A204.1 (cell line): ENCODE data around the gene IQCK.
"Not testable (repeated sequence)": the region's sequence is repeated elsewhere in the genome, so short reads cannot be mapped to it uniquely, and the experiment has no call there.

Experiments
- FAIRE-seq: peaks from 2 replicates; lab custom pipeline; 2012; peaks lifted over from hg19 to GRCh38; lab: Jason Lieb, UNC

IQCK gene

DNA sequence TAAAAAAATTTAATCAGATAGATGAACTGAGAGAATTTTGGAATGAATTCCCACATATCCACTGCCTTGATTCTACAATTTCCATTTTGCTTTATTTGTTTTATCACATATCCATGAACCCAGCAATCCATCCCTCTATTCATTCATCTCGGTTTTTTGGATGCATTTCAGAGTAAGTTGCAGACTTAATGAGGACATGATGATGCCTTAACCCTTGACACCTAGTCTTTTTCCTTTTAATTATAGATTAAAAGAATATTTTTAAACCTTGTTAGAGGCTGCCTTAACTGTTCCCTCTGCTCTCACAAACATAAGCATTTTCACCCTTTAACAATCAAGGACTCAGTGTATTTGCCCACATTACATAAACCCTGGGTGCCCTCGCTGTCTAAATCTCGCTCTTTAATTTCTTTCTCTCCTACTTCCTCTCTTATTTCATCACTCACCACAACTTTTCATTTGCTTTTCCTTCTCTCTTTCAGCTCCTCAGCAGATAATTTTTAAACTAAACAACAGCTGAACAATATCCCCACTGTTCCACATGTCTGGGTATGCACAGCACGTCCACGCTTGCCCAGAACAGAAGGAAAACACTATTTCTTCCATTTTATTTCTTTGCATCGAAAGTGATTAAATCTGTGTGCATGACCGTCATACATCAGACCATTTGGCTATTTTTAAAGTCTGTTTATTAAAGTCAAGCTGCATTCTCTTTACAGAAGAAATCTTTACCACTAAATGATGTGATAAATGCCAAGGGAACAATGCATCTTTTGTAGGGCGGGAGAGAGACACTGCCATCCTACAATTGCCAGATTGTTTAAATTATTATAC is 39.9 kb downstream of the IQCK start:
- no peak for FAIRE-seq

DNA sequence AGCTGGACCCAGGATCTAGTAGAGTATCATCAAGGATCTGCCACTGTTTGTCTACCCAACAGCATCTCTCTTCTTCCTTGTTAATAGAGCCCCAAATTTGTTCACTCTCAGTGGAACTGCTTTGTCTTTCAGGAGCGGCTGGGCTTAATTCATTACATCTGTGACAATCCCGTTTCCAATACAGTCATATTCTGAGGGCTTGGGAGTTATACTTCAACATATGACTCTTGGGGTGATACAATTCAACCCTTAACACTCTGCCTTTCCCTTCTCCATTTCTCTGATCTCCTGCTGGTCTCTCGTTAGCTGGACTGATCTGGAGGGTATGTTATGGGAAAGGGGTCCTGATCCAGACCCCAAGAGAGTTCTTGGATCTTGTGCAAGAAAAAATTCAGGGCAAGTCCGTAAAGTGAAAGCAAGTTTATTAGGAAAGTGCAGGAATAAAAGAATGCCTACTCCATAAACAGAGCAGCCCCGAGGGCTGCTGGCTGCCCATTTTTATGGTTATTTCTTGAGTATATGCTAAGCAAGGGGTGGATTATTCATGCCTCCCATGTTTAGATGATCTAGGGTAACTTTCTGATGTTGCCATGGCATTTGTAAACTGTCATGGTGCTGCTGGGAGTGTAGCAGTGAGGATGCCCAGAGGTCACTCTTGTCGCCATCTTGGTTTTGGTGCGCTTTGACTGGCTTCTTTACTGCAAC is 42.4 kb downstream of the IQCK start:
- FAIRE-seq: no peak

DNA sequence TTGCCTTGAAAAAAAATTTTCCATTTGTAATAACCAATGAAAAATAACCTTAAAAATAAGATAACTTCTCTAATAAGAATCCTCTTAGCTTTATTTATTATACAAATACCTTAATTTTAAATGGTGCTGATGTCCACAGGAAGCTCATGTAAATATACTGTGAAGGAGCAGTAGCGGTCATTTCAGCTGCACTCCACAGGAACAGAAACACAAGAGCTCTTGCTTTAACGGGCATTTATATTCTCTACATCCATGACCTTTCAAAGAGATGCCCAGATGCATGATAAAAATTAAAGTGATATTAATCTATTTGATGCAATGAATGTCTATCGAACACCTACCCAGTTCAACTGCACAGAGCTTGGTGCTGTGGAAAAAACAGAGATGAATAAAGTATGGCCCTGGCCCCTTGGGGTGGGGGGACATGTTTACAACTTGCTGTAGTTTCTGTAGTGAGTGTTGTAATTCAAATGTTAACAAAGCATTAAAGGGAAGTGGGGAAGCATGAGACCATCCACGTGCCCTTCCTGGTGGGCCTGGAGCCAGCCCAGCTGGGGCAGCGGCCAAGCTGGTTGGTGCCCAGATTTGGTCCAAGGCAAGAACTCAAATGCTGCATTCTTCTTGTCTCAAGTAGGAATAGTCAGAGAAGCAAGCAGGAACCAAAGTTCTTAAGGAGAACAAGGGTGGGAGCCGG is 47.9 kb downstream of the IQCK start:
- FAIRE-seq: no peak

DNA sequence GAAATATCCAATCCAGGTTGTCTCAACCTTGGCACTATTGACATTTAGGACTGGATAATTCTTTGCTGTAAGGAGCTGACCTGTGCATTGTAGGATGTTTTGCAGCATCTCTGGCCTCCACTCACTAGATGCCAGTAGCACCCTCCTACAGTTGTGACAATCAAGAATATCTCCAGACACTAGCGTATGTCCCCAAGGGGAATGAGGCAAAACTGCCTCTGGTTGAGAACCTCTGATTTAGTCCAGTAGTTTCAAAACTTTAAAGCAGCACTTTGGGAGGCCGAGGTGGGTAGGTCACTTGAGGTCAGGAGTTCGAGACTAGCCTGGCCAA is 48.4 kb downstream of the IQCK start:
- FAIRE-seq: no peak

DNA sequence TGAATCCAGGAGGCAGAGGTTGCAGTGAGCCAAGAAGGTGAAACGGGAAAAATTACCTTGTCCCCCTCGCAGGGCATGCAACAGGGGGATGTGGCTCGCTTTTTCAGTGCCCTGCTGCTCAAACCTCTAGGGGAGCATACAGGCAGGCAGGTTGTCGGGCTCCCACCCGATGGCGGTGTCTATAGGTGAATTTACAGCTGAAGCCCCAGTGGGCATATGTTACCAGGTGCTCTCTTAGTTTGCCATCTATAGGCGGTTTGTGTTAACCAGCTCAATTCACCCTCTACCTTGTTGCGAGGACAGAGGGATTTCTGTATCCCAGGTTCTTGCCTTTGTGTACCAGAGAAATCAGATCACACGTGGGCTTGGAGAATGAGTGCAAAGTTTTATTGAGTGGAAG is 48.9 kb downstream of the IQCK start:
- no peak for FAIRE-seq

DNA sequence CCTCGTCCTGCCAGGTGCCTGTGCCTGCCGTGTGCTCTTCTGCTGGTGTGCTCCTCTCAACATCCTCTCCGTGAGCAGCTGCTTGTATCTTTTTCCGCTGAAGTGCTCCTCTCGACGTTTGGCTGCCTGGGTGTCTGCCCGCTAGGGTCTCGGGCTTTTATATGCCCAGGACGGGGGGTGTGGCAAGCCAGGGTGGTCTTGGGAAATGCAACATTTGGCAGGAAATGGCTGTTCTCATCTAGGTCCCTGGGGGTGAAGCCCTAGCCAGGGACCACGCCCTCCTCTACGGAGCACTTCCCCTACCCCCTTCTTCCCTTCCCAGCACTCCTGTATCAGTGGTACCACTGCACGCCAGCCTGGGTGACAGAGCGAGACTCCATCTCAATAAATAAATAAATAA is 49.4 kb downstream of the IQCK start:
- FAIRE-seq: no peak

DNA sequence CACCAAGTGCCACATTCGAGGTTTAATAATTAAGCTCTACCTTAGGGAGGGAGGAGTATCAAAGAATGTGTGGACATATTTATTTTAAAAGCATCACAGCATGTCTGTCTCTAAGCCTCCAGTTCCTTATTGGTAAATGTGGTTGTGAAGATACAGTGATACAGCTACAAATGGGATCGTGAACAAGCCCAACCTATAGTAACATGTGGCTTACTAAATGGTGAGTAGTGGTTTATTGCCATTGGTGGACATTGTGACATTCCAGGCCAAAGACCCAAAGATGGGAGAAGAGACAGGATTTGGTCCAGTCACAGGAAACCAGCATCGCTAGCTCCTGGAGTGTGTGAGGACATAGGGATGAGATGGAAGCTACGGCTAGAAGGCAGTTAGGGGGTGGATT is 51.2 kb downstream of the IQCK start:
- FAIRE-seq: no peak

DNA sequence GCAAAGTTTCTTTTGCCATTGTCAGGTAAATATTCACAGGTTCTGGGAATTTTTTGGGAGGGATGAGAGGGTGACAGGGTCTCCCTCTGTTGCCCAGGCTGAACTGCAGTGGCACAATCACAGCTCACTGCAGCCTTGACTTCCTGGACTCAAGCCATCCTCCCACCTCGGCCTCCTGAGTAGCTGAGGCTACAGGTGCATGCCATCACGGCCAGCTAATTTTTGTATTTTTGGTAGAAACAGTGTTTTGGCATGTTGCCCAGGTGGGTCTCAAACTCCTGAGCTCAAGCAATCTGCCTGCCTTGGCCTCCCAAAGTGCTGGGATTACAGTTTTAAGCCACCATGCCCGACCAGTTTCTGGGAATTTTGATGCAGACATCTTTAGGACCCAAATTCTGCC is 53.0 kb downstream of the IQCK start:
- FAIRE-seq: no peak

DNA sequence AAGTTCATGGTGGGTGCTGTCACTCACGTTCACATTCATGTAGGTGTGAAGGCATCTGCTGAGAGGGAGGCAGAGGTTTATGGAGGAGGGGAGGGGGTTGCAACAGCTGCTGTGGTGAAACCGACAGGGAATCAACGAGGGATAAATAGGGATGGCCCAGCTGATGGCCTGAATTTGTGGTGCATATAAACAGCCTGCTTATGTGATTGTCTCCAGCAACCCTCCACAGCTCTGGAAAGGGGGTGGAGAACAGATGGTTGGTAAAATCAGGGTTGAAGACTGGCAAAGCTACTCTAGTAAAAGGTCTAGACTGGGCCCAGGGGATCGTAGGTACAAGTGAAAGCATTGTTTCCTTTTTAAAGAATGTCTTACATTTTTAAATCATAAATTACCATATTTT is 53.7 kb downstream of the IQCK start:
- no peak for FAIRE-seq

DNA sequence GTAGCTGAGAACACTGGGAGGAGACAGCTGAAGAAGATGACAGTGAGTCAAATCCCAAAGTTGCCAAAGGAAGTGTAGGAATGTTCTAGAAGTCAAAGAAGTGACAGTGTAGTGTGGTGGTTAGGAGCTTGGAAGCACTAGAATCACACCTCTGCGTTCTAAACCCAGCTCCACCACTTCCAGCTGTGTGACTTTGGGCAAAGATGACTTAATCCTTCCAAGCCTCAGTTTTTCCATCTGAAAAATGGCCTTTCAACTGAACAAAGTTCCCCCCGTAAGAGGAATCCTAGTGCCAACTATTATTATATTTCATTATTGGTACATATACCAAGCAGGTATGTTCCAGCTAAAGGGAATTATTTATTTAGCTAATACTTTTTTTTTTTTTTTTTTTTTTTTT is 56.0 kb downstream of the IQCK start:
- no peak for FAIRE-seq

DNA sequence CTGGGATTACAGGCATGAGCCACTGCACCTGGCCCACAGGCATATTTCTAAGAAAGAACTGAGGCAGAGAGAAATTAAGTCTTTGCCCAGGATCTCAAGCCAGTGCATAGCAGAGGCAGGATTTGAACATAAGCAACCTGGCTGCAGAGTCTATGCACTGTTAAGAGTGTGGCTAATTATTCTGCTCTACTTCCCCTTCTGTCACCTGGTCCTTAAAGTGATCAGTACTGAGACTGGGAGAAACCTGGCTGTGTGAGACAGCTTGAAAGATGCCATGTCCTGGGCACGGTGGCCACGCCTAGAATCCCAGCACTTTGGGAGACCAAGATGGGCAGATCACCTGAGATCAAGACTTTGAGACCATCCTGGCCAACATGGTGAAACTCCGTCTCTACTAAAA is 58.1 kb downstream of the IQCK start:
- no peak for FAIRE-seq

DNA sequence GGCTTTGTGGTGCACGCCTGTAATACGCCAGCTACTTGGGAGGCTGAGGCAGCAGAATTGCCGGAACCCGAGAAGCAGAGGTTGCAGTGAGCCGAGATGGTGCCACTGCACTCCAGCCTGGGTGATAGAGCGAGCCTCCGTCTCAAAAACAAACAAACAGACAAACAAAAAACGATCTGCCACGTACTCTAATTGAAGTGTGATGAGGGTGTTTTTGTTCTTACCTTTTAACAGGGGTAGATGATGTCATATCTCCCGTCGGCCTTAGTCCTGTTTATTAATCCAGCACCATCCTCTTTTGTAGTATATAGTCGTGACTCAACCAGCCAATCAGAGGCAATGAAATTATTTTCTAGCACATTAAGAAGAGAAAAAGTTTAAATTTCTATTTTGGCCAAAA is 58.5 kb downstream of the IQCK start:
- no peak for FAIRE-seq

DNA sequence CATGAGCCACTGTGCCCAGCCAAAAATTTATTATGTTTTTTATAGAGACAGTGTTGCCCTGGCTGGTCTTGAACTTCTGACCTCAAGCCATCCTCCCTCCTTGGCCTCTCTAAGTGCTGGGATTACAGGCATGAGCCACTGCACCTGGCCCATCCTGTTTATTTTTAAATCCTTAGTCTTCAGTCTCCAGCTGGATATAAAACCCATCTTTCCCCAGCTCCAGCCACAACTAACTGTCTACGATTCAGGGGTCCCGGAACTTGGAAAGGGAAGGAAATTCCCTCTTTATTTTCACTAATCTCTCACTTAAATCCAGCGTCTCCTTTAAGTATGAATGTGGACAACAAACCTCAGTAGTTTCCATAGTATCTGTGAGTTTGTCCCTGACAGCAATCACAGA is 62.2 kb downstream of the IQCK start:
- no peak for FAIRE-seq

DNA sequence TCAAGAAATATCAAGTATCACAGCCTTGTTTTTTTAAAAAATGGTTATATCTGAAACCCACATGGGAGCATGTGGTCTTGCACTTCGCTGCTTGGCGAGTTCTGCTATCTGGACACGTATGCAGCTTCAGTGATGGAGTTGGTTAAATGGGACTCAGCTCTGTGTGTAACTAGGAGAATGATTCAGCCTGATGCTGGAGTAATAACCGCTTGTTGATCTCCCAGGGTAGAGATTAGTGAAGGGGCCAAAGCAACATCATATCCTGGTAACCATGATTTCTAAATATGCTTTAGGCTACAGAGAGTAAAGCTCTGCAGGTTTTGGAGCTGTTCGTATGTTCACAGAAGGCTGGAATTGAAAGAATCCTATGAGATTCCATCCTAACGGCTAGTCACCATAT is 63.2 kb downstream of the IQCK start:
- no peak for FAIRE-seq

DNA sequence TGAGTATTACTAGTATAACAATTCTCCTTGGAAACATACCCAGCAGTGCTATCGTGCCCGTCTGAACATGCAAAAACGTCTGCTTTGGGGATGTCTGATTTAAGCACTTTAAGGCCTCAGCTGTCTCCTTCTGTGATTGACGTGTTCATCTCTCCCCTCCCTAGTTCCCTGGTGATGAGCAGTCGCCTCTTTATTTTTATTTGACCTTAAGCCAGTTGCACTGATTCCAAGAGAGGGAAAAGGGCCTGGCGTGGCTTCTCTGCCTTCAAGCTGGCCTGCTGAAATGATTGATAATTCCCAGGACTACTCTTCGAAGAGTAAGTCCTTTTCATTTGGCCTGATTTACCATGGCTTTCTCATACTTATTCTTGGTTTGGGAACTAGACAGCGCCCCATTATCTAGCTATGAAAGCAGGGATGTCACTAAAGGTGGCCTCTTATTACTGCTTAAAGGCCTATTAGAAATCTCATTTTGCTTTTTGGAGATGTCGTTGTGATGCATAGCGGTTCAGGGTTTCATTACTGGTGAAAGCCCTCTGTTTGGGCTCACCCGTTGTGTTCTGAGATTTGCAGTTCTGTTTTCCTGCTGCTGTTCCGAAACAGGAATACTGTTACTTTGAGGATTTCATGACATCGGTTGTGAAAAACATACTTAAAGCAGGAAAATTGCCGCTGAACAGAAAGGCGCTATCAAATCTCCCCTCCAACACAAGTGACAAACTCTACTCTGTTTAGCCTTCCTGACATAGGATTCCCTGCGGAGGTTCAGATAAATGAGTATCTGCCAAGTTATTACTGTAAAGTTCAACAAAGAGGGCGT is 65.5 kb downstream of the IQCK start:
- no peak for FAIRE-seq

DNA sequence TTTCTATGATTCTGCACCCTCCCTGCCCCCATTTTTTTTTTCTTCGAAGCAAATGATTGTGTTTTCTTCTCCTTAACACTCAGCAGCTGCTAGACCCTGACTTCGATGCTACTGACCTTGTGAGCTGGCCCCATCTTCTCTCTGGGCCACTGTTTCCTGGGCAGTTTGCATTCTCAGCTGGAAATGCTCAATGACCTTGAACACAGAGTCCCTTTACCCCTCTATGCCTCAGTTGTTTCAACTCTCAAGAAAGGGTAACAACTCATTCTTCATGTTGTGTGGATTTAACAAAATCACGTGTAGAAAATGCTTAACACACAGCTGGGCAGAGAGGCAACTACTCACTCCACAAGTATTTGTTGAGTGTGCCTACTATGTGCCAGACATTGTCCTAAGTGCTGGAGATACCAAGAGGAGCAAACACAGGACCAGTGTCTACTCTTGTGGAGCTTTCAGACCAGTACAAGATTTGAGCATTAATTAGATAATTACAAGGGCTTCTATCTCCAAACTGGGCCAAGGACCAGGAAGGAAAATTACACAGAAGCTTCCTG is 66.2 kb downstream of the IQCK start:
- no peak for FAIRE-seq

DNA sequence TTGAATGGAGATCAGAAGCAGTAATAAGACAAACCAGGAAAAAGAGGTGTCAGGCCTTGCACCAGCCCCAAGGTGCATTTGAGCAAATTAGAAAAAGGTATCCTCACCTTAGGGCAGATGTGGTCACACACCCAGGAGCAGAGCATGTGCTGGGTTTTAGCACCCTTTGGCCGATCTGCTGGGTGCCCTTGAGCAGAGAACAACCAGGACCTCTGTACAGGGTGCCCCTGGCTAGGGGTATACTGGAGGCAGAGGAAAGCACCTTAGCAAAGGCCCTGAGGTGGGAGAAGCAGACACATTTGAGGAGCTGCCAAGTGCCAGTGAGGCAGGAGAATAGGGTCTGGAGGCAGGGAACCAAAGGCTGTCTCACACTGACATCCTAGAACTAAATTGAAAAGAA is 67.0 kb downstream of the IQCK start:
- no peak for FAIRE-seq

DNA sequence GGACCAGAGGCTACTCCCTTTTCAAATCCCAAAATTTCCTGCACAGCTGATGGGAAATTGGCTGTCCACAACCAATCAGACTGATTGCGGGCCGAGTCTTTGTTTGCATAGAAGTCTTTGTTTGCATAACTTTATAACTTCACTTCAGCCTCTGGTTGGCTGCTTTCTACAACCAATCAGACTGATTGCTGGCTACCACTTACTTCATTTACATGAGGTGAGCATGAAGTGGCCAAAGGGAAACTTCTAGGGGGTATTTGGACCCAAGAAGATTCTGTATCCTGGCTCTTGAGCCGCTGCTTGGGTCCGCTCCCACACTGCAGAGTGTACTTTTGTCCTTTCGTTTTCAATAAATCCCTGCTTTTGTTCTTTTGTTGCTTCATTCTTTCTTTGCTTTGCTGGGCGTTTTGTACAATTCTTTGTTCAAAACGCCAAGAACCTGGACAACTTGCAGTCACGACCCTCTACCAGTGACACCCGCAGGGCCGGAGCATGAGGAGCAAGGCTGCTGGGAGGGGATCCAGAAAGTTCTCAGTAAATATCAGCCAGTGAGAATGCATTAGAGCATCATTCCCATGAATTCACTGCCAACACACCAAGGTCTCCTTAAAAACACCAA is 67.5 kb downstream of the IQCK start:
- no peak for FAIRE-seq

DNA sequence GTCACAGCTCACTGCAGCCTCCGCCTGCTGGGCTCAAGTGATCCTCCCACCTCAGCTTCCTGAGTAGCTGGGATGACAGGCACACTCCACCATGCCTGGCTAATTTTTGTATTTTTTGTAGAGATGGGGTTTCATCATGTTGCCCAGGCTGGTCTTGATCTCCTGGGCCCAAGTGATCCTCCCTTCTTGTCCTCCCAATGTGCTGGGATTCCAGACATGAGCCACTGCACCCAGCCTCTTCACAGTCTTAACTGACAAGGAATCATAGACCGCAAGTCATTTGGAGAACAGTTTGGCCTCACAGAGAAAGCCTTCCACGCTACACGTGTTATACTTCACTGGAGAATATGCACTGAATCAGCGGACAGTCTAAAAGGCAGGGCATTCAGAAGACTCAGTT is 83.3 kb downstream of the IQCK start:
- FAIRE-seq: not testable (repeated sequence)

DNA sequence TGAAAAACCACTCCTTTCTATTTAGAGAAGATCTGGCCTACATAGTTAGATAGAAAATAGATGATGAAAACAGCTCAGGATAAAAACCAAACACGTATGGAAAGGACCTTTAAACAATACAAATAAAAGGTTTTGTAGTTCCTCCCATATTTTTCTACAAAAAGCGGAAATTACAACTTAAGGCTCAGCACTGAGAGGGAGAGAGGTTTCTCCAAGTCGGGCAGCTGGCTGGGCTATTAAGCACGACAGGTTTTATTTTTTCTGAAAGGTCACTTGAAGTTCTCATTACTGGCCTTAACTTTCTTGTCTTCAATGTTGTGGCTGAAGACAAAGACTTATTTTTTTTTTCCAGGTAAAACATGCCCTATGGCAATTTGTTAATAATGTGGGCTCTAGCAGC is 83.8 kb downstream of the IQCK start:
- not testable (repeated sequence) for FAIRE-seq

DNA sequence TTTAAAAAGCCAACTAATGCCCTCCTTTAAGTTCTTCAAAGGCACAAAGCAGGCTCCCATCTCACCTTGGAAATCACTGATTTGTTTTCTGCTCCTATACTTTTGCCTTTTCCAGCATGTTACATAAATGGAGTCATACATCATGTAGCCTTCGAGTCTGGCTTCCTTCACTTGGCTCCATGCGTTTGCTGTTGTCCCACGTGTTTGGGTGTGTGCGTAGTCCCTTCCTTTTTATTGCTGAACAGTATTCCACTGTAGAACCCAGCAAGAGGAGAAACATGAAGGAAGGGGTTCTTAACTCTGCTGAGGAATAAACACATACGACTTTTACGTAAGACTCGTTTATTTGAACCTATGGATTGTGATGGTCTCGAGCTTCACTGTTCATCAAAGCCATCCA is 84.5 kb downstream of the IQCK start:
- no peak for FAIRE-seq
